GM10248 (cell line): ENCODE results near the gene RIOX2.

Experiments
- CTCF ChIA-PET: fragments of 300-600 bp; sonication (Branson Sonifier 250); formaldehyde crosslinking; extraction: SDS; loops from one replicate; lab custom pipeline; 2021; ENCODE audit warnings: antibody characterized with exemption; lab: Yijun Ruan, JAX
- POLR2A ChIA-PET: fragments of 350-650 bp; sonication (Branson Sonifier 250); formaldehyde crosslinking; extraction: SDS; loops from one replicate; lab custom pipeline; 2020; ENCODE audit warnings: antibody characterized with exemption; lab: Yijun Ruan, JAX
- DNase-seq: peaks from one replicate; pipeline ENCODE4 v3.0.0; 2012; ENCODE audit errors: extremely low spot score
- CTCF ChIP-seq: IDR thresholded peaks from 2 replicates; pipeline ENCODE4 v1.5.1; 2012; ENCODE audit warnings: mild to moderate bottlenecking, low read depth; ENCODE audit errors: extremely low read depth, missing control alignments, control extremely low read depth

Gene RIOX2

GRCh38 chr3:97960551-97960950 is 11.7 kb downstream of the RIOX2 start:
- no peak for TF ChIP-seq CTCF
- ChIA-PET POLR2A (no interaction called here), CTCF (interaction anchor here (1.6 kb wide), 2 partner anchors 11 to 81 kb away, joined by 3 to 4 read pairs; no protein-coding TSS in a partner anchor)
- no peak for DNase-seq

GRCh38 chr3:97959872-97960271 is 12.4 kb downstream of the RIOX2 start:
- no peak for DNase-seq
- POLR2A ChIA-PET, result no interaction called here
- no peak for TF ChIP-seq CTCF
- CTCF ChIA-PET, result interaction anchor here (1.4 to 1.6 kb wide), 2 partner anchors 11 to 81 kb away, joined by 3 to 4 read pairs; no protein-coding TSS in a partner anchor

GRCh38 chr3:97958796-97959195 is 13.4 kb downstream of the RIOX2 start:
- ChIA-PET POLR2A (no interaction called here), CTCF (interaction anchor here (1.4 kb wide), 1 partner anchor 12 kb away, joined by 4 read pairs; no protein-coding TSS in a partner anchor)
- TF ChIP-seq CTCF, result no peak
- no peak for DNase-seq

GRCh38 chr3:97958396-97958795 is 13.8 kb downstream of the RIOX2 start:
- POLR2A ChIA-PET, result no interaction called here
- DNase-seq, result no peak
- CTCF ChIA-PET, result no interaction called here
- no peak for TF ChIP-seq CTCF

- DNase-seq, result no peak
- TF ChIP-seq CTCF, result no peak
- ChIA-PET CTCF (interaction anchor here (1.7 kb wide), 1 partner anchor 11 kb away, joined by 7 read pairs; no protein-coding TSS in a partner anchor), POLR2A (no interaction called here)
These were observed 14.5 kb downstream of the RIOX2 start for GRCh38 chr3:97957617-97958311.

GRCh38 chr3:97956051-97956450 is 16.2 kb downstream of the RIOX2 start:
- no peak for DNase-seq
- ChIA-PET POLR2A (no interaction called here), CTCF (interaction anchor here (1.3 to 1.7 kb wide), 2 partner anchors 12 to 30 kb away, joined by 3 to 7 read pairs; no protein-coding TSS in a partner anchor)
- TF ChIP-seq CTCF, result no peak
